ENCODE results near the gene SCAPER.

Gene SCAPER

GRCh38 chr15:76368122-76368621 is 537.0 kb downstream of the SCAPER start:
- DNase-seq: no peak
- intact Hi-C loops (cut with DNase I): no loop called here

DNA sequence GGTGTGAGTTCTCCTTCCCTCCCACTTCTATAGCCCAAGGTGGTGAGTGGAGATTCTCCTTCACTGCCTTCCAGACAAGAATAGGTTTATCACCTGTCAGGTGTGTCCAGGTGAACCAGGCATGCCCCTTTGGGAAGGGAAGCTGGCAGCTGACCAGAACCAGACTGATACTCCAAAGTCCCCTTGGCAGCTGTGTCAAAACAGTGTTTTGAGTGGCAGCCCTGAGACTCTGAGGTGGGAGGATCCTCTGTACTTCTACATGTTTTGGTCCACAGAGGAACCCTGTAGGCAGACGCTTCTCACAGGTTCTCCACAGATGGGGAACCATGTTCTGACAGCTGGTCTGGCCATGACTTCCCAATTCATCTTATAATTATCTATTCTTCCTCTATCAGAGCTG is 538.4 kb downstream of the SCAPER start:
- intact Hi-C loops (cut with DNase I): no loop called here

GRCh38 chr15:76363251-76363650 is 541.9 kb downstream of the SCAPER start:
- intact Hi-C loops (cut with DNase I): no loop called here
- DNase-seq: no peak

More for the DNA sequence above, 538.4 kb downstream of the SCAPER start:
- DNase-seq: no peak

- no peak for DNase-seq
- intact Hi-C loops (cut with DNase I): no loop called here
These were observed 544.7 kb downstream of the SCAPER start for GRCh38 chr15:76360416-76360815.

DNA sequence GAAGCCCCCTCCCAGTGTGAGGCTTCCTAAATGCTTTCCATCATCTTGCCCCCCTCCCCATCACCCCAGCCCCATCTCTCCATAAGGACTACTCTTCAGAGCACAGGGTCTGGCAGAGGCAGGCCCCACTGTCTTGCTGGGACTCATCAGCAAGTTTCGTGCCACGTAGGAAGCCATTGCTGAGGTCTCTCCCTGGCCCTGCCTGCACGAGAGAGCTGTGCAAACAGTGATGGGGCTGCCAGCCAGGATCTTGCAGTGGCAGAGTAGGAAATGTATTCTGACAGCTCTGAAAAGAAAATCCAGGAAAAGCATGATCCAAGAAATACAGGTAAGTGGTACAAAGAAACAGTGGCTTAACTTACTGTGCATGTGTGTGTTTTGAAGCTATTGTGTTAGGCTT is 546.0 kb downstream of the SCAPER start:
- no peak for DNase-seq
- intact Hi-C loops (cut with DNase I): no loop called here

DNA sequence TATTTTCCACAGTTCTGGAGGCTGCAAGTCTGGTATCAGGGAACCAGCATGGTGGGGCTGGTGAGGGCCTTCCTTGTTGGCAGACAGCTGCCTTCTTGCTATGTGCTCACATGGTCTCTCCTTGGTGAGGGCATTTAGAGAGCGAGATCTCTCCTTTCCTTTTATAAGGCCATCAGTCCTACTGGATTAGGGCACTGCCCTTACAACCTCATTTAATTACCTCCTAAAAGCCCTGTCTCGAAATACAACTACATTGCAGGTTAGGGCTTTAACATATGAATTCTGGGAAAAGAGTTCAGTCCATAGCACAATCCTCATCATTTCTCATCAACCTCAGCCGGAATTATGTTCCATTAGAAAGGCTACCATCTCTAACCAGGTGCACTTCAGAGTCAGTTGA is 546.7 kb downstream of the SCAPER start:
- no peak for DNase-seq
- intact Hi-C loops (cut with DNase I): no loop called here

DNA sequence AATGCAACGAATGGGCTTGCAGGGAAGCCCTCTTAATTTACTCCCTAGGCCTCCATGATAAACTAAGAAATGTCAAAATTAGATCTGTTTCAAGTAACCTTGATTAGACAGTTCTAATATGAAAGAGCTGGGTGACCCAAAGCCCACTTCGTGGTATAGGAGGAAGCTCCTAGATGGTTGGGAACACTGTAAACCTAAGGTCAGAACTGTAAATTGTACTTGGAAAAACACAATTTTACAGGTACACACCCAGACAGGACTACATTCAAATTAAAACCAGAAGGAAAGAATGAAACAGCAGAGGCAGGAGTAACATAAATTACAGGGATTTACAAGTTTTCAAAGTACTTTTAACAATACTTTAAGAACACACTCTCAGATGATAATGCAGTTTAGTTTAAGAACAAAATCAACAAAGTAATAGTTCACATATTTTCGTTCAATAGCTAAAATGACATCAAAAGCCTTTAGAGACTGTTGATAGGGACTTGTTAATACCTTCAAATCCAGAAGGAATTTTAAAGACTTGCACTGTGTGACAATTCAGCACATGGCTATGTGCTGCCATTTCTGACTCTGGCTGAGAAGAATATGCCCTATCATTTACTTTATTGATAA is 550.2 kb downstream of the SCAPER start:
- DNase-seq: no peak
- intact Hi-C loops (cut with DNase I): no loop called here

GRCh38 chr15:76353903-76354302 is 551.2 kb downstream of the SCAPER start:
- intact Hi-C loops (cut with DNase I): no loop called here
- DNase-seq: no peak

DNA sequence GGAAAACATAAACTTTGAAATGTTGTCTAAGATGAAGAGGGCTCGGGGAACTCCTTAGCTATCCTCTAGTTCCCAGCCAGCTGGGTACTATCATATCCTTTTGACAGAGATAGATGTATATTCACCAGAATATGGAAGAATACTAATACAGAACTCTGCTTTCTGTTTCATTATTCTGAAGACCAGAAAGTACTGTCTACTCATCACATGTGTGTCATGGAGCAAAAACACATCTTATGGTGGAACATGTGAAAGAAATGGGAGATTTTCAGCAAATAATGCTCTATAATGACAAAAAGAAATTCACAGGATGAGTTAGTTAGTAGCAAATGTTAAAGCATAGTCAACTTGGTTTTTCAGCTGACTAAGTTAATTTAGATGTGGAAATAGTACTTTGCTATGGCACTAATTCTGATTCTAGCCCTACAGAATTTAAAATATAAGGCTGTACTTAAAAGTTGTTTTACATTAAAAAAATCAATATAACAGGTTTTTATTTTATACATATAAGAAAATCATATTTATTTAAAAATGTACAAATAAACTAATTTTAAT is 552.0 kb downstream of the SCAPER start:
- intact Hi-C loops (cut with DNase I): no loop called here
- no peak for DNase-seq

DNA sequence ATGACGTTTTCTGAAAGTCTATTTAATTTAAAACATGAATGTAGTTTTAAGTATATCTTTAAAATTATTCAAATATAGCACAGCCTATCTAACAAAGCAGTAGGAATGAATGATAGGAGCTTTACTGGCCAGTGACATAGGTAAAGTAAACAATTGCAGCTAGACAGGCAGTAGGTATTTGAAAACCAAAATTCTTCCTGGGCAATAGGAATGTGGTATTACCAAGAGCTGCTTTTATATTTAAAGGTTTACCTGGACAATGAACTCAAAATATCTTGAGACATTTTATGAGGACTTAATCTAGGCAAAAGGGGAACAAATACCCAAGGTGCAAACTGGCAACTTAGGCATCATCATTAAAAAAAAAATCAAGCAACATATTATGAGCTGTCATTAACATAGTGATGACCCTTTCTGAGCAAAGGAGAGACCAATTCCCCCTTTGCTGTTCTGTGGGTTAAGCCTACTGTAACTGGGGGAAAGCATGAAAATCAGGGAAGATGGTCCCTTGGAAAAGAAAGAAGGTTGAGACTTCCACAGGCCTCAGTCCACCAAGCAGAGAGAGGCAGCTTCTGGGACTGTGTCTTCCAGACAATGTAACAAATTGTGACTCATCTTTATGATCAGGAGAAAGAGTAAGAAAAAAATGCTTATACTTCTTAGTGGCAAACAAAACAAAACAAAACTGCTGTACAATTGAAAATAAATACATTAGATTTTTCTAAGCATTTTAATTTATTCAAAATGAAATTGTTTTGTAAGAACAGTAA is 555.7 kb downstream of the SCAPER start:
- no peak for DNase-seq
- intact Hi-C loops (cut with DNase I): no loop called here

DNA sequence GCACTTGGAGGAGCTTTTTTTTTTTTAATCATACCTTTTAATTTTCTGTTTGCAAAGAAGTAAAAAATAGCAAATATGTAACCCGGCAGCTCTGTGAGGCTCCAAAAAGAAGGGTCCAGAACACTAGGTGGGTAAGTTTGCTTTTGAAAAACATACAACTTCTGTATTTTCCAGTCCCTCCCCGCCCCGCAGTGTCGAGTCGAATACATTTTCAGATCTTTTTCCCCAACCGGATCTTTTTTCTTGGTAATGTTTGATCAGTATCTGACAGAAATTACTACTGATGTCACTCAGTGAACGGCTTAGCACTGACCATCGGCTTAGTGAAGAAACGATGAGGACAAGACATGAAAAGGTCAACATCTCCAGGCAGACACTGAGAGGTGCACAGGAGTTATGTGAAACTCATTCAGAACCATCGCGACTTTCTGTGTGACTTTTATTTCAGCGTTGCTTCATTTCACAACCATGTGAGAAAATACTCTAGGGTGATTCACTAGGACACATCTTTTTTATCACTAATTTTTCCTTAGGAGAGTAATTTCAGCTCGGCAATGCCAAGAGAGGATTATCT is 557.6 kb downstream of the SCAPER start:
- intact Hi-C loops (cut with DNase I): no loop called here
- no peak for DNase-seq

DNA sequence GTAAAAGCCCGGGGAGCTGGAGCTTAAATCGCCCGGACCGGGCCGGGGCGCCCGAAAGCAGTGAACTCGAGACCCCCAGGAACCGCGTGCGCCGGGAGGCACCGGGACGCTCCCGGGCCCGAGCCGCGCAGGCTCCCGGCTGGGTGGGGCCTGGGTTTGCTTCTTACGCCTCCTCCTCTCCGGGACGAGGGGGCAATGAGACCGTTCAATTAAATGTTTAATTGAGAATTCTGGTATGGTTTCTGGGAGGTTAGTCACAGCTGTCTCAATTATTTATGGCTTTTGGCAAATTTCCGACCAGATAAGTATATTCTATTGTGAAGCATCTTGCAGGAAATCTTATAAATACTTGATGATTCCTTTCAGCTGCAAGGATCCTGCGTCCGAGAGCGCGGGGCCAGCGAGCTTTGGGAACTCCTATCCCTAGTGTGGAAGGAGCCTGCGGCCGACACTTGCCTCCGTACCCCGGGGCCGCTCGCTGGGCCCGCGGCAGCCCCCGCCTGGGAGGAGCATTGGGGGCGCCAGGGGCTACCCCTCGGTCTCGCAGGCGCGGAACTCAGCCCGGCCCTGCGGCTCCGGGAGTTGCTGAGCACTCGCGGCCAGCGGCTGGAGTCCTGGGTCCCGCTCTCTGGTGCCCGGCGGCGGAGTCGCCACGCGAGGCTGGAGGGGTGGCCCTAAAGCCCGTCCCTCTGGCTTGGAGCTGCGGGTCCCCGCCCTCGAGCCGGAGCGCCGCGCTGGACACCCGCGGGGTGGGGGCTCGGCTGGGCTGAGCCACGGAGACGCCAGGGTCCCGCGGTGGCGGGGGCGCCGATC is 558.3 kb downstream of the SCAPER start:
- intact Hi-C loops (cut with DNase I): no loop called here
- DNase-seq: no peak

- DNase-seq: no peak
- intact Hi-C loops (cut with DNase I): no loop called here
These were observed 559.1 kb downstream of the SCAPER start for GRCh38 chr15:76345880-76346668.

DNA sequence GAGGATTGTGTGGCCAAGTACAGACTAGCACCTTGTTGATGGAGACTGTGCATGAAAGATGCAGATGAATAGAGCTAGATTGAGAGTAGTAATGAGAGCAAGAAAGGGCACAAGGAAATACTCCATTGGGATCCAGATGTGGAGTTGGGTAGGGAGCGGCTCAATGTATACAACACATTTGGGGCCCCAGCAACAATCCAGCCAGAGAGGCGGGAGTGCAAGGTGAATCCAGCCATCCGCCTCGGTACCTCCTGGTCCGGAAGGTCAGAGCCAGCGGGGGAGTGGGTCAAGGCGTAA is 559.6 kb downstream of the SCAPER start:
- intact Hi-C loops (cut with DNase I): no loop called here
- no peak for DNase-seq

DNA sequence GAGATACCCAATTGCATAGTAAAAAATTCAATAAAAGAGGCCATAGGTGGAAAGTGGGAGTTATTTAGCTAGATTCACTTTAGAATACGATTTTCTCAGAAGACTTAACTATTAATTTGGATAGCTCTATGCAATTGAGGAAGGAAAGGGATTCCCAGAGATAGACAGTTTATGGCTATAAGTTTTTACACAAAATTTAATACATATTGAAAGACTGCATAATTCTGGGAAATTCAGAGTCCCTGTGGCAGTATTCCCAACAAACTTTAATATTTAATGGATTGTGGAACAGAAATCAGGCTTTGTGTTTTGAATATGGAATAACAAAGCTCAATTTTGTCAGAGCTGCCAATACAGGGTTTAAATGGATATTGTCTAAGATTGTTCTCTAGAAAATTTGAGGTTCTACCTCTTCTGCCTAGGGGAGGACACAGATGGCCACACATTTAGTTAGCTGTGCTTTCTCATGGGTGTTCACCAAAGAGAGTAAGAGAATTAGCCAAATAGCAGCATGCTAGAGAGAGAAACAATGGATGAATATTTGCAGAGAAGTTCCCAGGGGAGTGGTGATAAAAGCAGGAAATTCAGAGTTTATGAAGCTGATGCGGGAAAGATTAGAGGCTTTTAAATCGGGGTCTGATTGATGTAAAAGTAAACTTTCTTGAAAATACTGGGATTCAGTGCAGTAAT is 560.1 kb downstream of the SCAPER start:
- intact Hi-C loops (cut with DNase I): no loop called here
- DNase-seq: no peak

DNA sequence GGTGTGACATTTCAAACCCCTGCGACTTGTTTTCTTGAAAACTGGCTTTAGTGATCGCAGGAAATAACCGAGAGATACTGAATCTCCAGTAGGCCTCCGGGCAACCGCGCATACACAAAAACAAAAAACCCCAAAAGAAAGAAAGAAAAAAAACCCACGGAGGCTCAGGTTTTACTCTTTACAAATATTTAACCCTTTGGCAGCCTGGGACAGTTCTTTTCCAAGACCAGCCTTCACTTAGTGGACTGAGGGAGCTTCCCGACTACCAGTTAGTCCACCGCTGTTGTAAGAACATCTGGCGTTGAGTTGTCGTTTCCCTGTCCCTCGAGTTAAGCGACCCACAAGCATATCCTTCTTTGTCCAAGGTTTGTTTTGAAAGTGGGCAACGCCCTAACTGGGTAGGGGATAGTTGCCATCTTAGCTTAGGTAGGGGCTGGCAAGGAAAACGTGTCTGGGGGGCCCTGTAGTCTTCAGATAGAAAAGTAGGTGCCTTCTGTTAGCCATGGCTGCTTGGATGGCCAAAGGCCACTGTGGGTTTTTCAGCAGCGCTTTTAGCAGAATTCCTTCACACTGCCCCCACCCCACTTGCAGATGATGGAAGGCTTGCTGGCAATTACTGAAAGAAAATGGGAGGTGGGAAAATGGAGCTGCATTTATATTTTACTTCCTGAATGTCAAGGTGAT is 561.7 kb downstream of the SCAPER start:
- intact Hi-C loops (cut with DNase I): no loop called here
- no peak for DNase-seq

DNA sequence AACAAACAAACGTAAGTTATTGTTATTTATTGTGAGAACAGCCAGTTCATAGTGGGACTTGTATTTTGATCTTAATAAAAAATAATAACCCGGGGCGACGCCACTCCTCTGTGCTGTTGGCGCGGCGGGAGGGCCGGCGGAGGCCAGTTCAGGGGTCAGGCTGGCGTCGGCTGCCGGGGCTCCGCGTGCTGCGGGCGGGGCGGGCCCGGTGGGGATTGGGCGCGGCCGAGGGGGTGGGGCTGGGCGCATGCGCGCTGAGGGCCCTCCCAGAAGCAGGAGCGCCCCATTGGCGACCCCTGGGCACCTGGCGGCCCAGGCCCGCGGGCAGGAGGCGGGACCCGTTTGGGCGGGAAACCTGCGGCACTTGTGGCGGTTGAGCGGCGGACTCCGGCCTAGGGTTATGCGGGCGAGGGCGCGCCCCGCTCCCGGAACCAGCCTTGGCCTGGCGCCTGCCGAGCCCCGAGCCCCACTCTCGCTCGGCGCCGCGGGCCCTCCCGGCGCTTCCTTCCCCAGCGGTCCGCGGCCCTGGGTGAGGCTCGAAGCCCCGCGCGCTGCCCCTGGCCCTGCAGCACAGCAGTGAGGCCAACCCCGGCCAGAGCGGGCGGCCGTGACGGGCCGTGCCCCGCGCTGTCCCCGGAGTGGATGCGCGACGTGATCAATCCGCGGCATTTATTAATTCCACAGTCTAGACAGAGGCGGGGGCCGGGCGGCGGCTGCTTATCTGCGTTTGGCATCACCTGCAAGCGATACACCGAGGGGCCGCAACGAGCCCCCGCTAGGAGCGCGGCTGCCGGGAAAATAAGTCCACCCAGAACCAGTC is 562.5 kb downstream of the SCAPER start:
- intact Hi-C loops (cut with DNase I): no loop called here
- no peak for DNase-seq

All from head of caudate nucleus (tissue), 42 donors.